Measurements from ENCODE around the gene IL2RA. TPM values are rescaled to one million over a fixed set of nuclear protein-coding genes. Genes with fewer than 3 reads are reported as not detected.

Gene IL2RA
- total and polyA plus RNA-seq, 9 of the 15 experiments (the other 6 are each of a cell fraction or from before 2014, with no cell fraction given) = 0.95 TPM; not detected in 8

- TF ChIP-seq SRSF3 (IDR thresholded peaks at IDR 0.05; ENCODE audit: insufficient read depth, low read length) (no peak), CHD2 (IDR thresholded peaks at IDR 0.05; ENCODE audit: low read depth, low read length) (no peak), VEZF1 (CRISPR knock-in tag; IDR thresholded peaks at IDR 0.05) (no peak), EGR1 (conservative IDR thresholded peaks at IDR 0.05) (no peak), SOX6 (IDR thresholded peaks at IDR 0.05) (peak; percentile 52; the same call in 1 of the 2 replicates), ZFP36 (IDR thresholded peaks at IDR 0.05; ENCODE audit: low read depth, low read length, partially characterized antibody) (peak; percentile 4), ZNF253 (CRISPR knock-in tag; conservative IDR thresholded peaks at IDR 0.05) (no peak), SAP30 (IDR thresholded peaks at IDR 0.05; ENCODE audit: borderline replicate concordance, insufficient read depth, low read depth, low read length, poor library complexity, severe bottlenecking) (no peak), NCOA2 (IDR thresholded peaks at IDR 0.05; ENCODE audit: partially characterized antibody in 2 of 2) (no peak), FOXJ2 (tag; IDR thresholded peaks at IDR 0.05) (peak; percentile 67; the same call in 1 of the 2 replicates), NBN (IDR thresholded peaks at IDR 0.05; ENCODE audit: low read depth) (no peak), FOXP1 (CRISPR knock-in tag; IDR thresholded peaks at IDR 0.05) (peak; percentile 85; the same call in 1 of the 2 replicates), ZNF280B (CRISPR knock-in tag; IDR thresholded peaks at IDR 0.05) (no peak), CXXC5 (CRISPR knock-in tag; IDR thresholded peaks at IDR 0.05) (peak; percentile 63), RBM22 (IDR thresholded peaks at IDR 0.05; ENCODE audit: low read depth, low read length, poor library complexity, severe bottlenecking) (no peak), BACH1 (tag; IDR thresholded peaks at IDR 0.05) (peak; percentile 41; the same call in 1 of the 2 replicates), RB1 (IDR thresholded peaks at IDR 0.05; ENCODE audit: low read depth) (peak; percentile 58; the same call in 1 of the 2 replicates)
- TF ChIP-seq, protein P1, sequence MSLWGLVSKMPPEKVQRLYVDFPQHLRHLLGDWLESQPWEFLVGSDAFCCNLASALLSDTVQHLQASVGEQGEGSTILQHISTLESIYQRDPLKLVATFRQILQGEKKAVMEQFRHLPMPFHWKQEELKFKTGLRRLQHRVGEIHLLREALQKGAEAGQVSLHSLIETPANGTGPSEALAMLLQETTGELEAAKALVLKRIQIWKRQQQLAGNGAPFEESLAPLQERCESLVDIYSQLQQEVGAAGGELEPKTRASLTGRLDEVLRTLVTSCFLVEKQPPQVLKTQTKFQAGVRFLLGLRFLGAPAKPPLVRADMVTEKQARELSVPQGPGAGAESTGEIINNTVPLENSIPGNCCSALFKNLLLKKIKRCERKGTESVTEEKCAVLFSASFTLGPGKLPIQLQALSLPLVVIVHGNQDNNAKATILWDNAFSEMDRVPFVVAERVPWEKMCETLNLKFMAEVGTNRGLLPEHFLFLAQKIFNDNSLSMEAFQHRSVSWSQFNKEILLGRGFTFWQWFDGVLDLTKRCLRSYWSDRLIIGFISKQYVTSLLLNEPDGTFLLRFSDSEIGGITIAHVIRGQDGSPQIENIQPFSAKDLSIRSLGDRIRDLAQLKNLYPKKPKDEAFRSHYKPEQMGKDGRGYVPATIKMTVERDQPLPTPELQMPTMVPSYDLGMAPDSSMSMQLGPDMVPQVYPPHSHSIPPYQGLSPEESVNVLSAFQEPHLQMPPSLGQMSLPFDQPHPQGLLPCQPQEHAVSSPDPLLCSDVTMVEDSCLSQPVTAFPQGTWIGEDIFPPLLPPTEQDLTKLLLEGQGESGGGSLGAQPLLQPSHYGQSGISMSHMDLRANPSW (CRISPR knock-in tag; IDR thresholded peaks at IDR 0.05) = no peak
- TF ChIP-seq, protein P2, sequence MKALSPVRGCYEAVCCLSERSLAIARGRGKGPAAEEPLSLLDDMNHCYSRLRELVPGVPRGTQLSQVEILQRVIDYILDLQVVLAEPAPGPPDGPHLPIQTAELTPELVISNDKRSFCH (CRISPR knock-in tag; IDR thresholded peaks at IDR 0.05) = no peak
- TF ChIP-seq, protein P2 (tag; IDR thresholded peaks at IDR 0.05) = no peak
These were observed 24.4 kb upstream of the IL2RA start (continued) for GRCh38 chr10:6086375-6087233.
